ENCODE data around the gene MITF.
A peak's percentile ranks its signal among the peaks of the same experiment; 100 is the strongest.

The MITF gene

GRCh38 chr3:69985266-69985665 lies 246.0 kb downstream of the MITF start:
- no peak for DNase-seq

GRCh38 chr3:69986419-69986818 lies 247.2 kb downstream of the MITF start:
- no peak for DNase-seq

GRCh38 chr3:69987833-69988232 lies 248.6 kb downstream of the MITF start:
- DNase-seq = no peak

GRCh38 chr3:69993757-69994156 lies 254.5 kb downstream of the MITF start:
- DNase-seq = no peak

- no peak for DNase-seq
Measured at GRCh38 chr3:69994919-69995318, 255.7 kb downstream of the MITF start.

- DNase-seq = no peak
Measured at GRCh38 chr3:69997631-69998307, 258.5 kb downstream of the MITF start.

GRCh38 chr3:69998759-69999139 lies 259.5 kb downstream of the MITF start:
- no peak for DNase-seq

- DNase-seq = no peak
Measured at GRCh38 chr3:69999140-70000027, 260.1 kb downstream of the MITF start, which contains the start of gene SAMMSON. SAMMSON (plus strand) TSS chr3:69999733.

GRCh38 chr3:70000028-70000410 lies 260.8 kb downstream of the MITF start:
- no peak for DNase-seq

GRCh38 chr3:70000563-70001081 lies 261.4 kb downstream of the MITF start:
- no peak for DNase-seq

GRCh38 chr3:70003119-70003518 lies 263.9 kb downstream of the MITF start:
- no peak for DNase-seq

GRCh38 chr3:70006089-70006488 lies 266.8 kb downstream of the MITF start:
- DNase-seq = peak; percentile 18

- DNase-seq = no peak
Measured at GRCh38 chr3:70010346-70010745, 271.1 kb downstream of the MITF start.

- DNase-seq = no peak
Measured at GRCh38 chr3:70011582-70011981, 272.3 kb downstream of the MITF start.

All from hematopoietic multipotent progenitor cell treated with erythropoietin and hydrocortisone succinate and interleukin-3 and kit ligand, for 8 days (in vitro differentiated cells).